GM19438 (cell line): Measurements from ENCODE around the gene FBXO4.
A peak's percentile ranks its signal among the peaks of the same experiment; 100 is the strongest.

Source experiments
- ATAC-seq: cut with Tn5 transposase; IDR thresholded peaks from one replicate; pipeline ENCODE4 v1.9.1; 2021; ENCODE audit warnings: low read depth; ENCODE audit not compliant: unreplicated experiment

The FBXO4 gene, protein sequence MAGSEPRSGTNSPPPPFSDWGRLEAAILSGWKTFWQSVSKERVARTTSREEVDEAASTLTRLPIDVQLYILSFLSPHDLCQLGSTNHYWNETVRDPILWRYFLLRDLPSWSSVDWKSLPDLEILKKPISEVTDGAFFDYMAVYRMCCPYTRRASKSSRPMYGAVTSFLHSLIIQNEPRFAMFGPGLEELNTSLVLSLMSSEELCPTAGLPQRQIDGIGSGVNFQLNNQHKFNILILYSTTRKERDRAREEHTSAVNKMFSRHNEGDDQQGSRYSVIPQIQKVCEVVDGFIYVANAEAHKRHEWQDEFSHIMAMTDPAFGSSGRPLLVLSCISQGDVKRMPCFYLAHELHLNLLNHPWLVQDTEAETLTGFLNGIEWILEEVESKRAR

DNA sequence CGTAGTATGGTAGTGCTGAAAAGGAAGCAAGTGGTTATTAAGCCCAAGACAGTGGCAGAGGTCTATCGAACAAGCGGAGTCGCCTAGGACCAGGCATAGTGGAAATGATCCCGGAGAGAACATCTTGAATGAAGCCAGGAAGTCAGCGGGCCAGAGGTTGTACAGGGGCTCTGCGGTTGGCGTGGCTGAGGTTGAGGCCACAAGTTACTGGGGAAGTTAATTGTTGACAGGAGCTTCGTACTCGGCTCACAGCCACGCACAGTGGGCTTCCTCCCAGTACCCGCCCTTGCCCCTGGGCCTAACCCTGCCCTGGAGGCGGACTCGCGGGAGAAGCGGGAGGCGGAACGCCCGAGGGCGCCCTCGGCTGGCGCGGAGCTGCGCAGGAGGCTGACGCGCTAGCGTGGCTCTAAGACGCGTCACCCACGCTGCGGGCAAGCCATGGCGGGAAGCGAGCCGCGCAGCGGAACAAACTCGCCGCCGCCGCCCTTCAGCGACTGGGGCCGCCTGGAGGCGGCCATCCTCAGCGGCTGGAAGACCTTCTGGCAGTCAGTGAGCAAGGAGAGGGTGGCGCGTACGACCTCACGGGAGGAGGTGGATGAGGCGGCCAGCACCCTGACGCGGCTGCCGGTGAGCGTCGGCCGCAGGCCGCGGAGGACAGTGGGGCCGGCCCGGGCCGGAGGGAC is at the start of gene FBXO4:
TSS of gene FBXO4 (plus strand) at position 410 of the 683 bp plus-strand sequence. CDS start at position 439, 29 bp downstream.
- ATAC-seq = peak; percentile 91

DNA sequence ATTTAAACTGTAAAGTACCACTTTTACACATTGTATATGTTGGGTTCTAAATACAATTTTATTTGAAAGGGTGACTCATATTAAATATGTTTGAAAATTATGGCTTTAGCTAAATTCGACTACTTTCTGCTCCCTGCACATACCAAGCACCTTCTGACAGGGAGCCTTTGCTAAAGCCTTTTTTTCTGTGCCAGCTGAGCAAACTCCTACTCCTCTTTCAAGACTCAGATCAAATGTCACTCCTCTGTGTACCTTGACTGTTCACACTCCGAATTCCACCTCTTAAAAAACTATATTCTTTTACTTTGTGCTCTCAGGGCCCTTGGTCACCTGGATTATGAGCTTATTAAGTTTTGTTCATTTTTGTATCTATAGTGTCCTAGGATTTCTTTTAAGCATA is 48.4 kb upstream of the FBXO4 start:
- ATAC-seq = no peak

DNA sequence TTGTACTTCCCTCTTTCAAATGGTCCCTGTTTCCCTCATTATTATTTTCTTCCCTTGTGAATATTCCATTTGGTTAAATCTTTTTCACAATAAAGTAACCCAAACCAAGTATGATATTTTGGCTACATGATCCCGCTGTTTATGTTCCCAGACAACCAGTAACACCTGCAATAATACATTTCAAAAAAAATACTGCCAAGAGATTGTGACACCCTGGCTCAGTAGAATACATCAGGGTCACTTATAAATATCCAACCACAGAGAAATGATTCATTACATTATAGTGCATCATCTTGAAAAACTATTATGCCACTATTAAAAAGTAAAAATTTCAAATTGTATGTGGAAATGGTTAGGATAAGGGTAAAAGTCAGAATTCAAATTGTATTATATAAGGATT is 47.7 kb upstream of the FBXO4 start:
- ATAC-seq = no peak

DNA sequence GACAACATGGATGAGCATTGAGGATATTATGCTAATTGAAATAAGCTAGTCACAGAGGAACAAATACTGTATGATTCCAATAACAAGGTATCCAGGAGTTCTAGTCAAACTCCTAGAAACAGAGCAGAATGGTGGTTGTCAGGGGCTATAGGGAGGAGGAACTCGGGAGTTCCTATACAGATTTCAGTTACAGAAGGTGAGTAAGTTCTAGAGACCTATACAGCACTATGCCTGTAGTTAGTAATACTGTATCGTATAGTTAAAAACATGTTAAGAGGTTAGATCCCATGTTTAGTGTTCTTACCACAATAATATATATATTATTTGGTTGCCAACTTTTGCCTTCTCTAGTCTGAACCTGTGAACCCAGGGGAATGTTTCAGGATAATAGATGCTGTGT is 46.9 kb upstream of the FBXO4 start:
- ATAC-seq = peak; percentile 39

DNA sequence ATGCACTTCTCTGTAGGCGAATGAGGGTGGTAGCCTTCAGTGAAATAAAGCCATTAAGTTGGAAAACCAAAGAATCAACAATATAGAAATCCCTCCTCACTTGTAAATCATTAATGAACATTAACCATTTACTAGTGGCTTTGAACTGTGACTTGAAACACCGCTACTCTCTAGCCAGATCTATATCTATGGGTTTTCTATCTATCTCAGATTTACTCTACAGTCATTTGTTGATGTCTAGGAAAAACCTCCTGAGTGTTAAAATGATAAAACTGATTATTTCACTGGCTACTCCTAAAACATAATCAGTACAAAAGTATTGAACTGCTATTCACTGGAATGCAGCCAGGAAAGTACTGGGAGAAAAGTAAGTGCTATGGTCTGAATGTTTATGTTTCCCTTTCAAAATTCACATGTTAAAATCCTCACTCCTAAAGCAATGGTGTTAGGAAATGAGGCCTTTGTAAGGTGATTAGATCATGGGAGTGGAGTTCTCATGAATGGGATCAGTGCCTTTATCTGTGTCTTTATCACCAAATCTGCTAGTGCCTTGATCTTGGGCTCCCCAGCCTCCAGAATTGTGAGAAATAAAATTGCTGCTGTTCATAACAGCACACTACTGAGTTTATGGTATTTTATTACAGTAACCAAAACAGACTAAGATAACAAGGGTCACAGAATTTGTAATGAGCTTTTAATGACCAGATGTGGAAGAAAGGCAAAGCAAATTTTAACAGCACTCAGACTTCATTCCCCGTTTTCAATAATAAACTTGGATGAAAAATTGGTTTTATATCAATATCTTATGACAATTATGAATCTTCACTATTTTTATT is 46.2 kb upstream of the FBXO4 start:
- peak; percentile 72 for ATAC-seq

DNA sequence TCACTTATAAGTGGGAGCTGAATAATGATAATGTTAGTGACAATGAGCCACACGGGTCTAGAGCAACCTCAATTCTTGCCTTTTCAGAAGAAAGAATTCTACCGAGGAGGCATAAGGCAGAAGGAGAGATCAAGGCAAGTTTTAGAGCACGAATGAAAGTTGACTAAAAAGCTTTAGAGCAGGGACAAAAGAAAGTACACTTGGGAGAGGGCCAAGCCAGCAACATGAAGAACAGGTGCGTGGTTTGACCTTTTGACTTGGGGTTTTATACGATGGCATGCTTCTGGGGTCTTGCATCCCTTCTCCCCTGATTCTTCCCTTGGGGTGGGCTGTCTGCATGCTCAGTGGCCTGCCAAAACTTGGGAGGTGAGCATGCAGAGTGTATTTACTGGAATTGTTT is 42.3 kb upstream of the FBXO4 start:
- no peak for ATAC-seq

DNA sequence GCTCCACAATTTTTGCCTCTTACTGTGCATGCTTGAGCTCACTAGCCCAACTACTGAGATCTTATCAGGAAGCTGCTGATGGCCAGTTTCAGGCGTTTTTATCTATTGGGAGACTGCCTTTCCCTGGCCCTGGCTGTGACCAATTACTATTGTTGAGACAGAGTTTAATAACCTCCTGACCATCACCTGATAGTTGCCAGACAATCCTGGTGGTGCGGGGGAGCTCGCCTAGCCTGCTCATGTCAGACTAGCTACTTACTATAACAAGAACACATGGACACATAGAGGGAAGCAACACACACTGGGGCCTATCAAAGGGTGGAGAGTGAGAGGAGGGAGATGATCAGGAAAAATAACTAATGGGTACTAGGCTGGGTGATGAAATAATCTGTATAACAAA is 41.8 kb upstream of the FBXO4 start:
- ATAC-seq = no peak

DNA sequence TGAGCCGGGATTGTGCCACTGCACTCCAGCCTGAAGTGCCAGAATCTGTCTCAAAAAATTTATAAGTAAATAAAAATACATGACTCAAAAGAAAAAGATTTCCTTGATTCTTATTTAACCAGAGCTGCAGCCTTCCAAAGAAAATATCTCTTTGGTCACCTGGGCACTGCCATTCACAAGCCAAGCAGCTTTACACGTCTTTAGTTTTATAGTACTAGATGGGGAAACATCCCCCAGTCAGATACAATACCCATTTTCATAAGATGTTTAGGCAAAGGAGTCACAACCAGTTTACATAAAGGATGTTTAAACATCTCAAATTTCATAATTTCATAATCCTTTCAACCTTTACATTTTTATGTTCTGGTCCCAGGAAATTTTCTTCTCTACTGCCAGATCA is 41.1 kb upstream of the FBXO4 start:
- ATAC-seq = no peak

DNA sequence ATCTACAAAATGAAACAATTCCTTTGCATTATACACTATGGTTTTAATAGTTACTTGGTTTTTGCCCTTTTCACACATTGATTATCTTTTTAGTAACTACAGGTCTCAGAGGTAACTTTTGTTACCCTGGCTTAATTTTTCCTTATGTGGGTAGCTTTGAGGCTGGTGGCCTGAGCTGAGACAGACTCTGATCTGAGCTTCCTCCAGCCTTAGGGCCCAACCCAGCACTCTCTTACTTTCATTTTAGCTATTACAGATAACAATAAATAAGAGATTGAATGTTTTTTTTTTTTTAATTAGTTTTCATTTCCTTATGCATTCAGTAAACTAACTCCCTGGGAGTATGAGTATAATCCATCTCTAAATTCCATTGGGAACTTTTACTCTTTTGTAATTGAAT is 39.8 kb upstream of the FBXO4 start:
- no peak for ATAC-seq

DNA sequence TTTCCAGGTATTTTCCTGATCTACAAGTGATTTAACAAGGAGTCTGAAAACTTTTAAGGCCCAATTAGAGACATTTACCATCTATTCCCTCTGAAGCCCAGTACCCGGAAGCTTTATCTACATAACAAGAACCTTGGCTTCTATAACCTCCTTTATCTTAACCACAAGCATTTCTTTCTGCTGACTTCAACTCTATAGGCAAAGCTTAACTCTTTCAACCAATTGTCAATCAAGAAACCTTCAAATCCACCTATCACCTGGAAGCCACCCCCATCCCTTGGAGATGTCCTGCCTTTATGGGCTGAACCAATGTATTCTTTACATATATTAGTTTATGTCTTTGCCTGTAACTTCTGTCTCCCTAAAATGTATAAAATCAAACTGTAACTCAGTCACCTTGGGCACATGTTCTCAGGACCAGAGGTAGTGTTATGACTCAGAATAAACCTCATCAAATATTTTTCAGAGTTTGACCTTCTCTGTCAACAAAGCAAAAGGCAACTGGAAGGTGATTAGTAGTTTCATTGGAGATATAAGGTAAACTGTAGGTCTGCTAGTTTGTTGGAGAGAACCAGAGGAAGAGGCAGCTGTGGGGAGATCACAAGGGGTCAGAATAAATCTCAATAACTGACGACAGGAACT is 33.9 kb upstream of the FBXO4 start:
- ATAC-seq = no peak

DNA sequence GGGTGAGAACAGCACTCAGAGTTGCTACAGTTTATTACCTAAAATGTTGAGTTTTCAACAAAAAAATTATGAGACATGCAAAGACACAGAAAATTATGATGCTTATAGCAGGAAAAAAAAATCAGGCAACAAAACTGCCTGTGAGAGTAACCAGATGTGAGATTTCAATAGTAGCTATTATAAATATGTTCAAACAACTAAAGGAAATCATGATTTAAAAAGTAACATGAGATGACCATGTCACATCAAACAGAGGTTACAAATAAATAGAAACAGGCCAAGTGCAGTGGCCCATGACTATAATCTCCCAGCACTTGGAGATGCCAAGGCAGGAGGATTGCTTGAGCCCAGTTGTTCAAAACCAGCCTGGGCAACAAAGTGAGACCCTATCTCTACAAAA is 33.0 kb upstream of the FBXO4 start:
- ATAC-seq = no peak

DNA sequence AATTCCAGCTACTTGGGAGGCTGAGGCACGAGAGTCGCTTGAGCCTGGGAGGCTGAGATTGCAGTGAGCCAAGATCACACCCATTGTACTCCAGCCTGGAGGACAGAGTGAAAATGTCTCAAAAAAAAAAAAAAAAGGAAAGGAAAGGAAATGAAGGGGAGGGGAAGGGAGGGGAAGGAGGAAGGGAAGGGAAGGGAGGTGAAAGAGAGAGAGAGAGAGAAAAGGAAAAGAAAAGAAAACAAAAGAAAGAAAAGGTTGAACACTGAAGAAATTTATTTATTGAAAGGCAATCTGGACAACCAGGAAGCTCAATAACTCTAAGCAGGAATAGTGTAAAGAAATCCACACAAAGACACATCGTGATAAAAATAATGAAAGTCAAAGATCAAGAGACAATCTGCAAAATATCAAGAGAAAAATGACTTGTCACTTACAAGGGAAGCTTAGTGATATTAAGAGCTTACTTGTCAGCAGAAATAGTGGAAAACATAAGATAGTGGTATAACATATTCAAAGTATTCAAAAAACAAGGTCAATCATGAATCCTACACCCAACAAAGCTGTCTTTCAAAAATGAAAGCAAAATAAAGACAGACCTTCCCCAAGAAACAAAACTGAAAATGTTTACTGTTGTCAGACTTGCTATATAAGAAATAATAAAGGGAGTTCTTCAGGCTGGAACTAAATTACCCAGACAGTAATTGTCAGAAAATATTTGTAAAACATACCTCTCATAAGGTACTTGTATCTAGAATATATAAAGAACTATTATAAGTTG is 31.8 kb upstream of the FBXO4 start:
- peak; percentile 60 for ATAC-seq

DNA sequence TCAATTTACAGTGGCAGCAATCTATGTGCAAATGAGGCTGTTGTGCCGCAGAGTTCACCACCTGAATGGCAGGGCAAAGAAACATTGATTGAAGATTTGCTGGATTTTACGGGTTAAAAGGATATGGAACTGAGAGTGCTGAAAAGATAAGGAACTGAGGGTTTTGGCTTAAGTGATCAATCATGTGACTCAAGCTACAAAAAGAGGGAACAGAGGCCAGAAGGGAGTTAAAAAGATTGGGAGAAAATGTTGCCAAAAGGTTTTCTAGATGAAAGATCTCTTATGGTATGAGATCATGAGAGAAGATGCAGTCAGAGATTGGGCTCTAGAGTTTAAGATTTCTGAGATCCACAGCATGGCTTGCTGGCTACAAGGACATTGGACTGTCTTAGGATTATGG is 28.9 kb upstream of the FBXO4 start:
- ATAC-seq = no peak

DNA sequence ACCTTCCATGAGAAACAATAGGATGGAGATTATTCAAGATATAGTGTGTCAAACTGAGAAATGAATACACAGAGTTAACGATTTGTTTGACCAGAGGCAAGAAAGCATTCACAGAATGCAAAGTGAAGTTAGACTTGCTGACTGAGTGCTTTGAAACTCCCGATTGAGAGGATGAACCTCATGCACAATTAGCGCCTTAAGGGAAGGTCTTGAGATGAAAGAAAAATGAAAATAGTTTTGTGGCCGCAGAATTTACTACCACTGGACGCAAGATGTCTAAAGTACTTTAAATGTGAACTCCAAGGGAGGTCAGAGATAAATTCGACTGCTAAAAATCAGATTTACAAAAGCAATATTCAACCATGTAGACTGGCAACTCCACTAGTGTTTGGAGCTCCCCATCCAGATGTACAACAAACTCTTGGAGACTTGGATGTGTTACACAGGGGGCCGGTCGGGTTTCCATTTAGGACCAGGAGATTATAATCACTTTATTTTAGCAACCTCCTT is 21.6 kb upstream of the FBXO4 start:
- ATAC-seq = no peak

DNA sequence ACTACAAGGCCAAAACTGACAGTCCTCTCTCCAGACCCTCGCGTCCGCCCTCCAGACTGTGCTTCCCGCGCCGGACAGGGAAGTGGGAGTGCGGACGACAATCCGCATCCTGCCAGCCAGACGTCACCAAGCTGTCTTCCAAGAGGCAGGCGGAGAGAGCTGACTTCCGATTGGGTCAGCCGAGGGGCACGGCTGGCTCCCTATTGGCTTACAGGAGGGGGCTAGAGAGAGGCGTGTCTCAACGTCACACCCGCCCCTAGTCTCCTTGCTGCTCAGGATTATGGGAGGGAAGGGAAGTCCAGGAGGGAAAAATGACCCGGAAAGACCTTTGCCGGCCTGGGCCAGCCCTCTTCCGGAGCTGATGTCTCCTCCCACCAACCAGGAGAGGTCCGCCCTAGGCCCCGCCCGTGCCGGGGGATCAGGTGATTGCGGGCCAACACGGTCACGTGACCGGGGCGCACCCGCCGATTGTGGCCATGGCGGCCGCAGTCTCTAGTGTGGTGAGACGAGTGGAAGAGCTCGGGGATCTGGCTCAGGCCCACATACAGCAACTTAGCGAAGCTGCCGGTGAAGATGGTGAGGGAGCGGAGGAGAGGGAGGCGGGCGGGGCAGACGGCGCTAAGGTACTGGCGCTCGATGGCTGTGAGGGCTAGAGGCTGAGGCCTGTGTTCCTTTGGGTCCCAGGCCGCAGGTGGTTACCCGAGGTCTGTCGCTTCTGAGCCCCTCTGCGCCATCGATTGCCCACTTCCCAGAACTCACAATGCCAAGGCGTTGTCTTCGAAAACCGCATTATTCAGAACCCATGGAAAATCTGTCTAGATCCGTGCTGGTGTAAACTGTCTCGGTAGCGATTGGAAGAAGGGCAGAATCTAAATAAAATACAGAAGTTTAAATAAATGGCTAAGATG is 20.9 kb upstream of the FBXO4 start, which contains the start of gene RIMOC1:
TSS of gene RIMOC1 (plus strand) at position 453 of the 908 bp plus-strand sequence. CDS start at position 477, 24 bp downstream.
- ATAC-seq = peak; percentile 98

DNA sequence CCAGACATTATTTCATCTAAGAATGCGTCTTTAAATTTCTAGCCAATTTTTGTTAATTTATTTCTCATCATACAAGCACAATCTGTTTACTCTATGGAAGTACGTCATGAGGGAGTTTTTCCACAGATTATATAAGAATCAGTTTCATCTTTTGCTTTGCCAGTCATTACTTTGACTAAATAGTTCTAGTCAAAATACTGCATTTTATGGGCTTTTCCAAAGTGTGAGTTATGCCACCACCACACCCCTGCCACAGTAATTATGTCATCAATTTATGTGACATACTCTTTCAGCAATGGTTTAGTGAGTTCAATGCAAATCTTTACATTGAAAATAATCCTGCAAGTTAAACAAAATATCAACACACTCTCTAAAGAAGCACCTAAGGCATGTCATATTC is 18.9 kb upstream of the FBXO4 start:
- no peak for ATAC-seq

DNA sequence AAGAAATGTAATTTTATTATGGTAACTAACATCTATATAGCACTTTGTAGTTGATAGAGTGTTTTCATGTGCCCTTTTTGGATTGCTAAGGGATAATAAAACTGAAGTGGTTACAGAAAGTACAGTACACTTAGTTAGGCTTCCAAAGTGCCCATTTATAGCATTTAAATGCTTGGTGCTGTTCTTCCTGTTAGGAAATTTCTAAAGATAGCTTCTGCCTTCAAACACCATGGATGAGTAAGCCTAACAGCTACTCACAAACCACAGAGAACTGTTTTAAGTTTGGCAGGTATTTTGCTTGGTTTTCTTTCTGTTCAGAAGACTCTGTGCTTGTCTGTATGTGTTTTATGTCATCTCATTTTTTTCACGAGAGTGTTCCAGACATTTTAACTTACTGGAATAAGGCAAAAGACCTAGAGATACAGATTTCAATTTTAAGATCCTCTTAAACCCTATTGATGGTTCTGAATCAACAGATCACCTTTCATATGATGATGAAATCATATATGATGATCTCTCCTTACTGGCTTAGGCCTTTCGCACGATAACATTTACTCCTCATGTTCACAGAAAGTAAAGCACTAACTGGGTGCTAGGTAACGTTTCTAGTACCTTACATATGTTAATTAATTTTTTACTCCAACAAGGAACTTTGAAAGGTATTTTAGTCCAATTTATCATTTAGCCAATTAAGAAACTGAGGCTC is 16.6 kb upstream of the FBXO4 start:
- ATAC-seq = no peak

DNA sequence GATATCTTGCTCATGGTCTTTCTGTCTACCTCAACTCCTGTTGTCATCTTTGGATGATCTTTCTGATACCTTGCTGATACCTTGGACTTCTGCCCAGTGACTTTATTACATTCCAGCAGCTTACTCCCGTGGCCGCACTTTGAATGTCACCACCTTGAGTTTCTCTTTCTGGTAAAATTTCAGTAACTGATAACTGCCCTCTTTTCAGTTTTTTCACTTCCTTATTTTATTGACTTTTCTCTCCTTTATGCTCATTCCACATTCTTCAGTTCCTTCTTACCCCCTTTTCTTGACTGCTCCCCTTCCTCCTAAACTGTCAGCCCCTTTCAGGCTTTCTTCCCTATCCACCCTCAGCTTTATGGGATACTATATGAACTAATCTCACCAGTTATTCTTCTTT is 7.0 kb upstream of the FBXO4 start:
- ATAC-seq = peak; percentile 65
